ENCODE results near the gene MBOAT2.

Gene MBOAT2

GRCh38 chr2:8889978-8890377, 113.5 kb downstream of the MBOAT2 start:
- DNase-seq = no peak

- DNase-seq = no peak
Observed at GRCh38 chr2:8888963-8889362, 114.5 kb downstream of the MBOAT2 start.

GRCh38 chr2:8886876-8887275, 116.6 kb downstream of the MBOAT2 start:
- DNase-seq = no peak

- DNase-seq = no peak
Observed at GRCh38 chr2:8886202-8886518, 117.3 kb downstream of the MBOAT2 start.

GRCh38 chr2:8885449-8886201, 117.9 kb downstream of the MBOAT2 start:
- no peak for DNase-seq

- DNase-seq = no peak
Observed at GRCh38 chr2:8884812-8885211, 118.7 kb downstream of the MBOAT2 start.

GRCh38 chr2:8882094-8882493, 121.4 kb downstream of the MBOAT2 start:
- peak; percentile 14 for DNase-seq

- no peak for DNase-seq
Observed at GRCh38 chr2:8877894-8878293, 125.6 kb downstream of the MBOAT2 start.

GRCh38 chr2:8877332-8877731, 126.2 kb downstream of the MBOAT2 start:
- no peak for DNase-seq

GRCh38 chr2:8876628-8877027, 126.9 kb downstream of the MBOAT2 start:
- no peak for DNase-seq

GRCh38 chr2:8872821-8873432, 130.6 kb downstream of the MBOAT2 start:
- DNase-seq = peak; percentile 45

- DNase-seq = no peak
Observed at GRCh38 chr2:8870441-8870840, 133.0 kb downstream of the MBOAT2 start.

GRCh38 chr2:8867363-8867762, 136.1 kb downstream of the MBOAT2 start:
- no peak for DNase-seq

- no peak for DNase-seq
Observed at GRCh38 chr2:8863331-8863953, 140.0 kb downstream of the MBOAT2 start.

GRCh38 chr2:8862230-8862629, 141.3 kb downstream of the MBOAT2 start:
- DNase-seq = no peak

GRCh38 chr2:8861797-8862196, 141.7 kb downstream of the MBOAT2 start:
- DNase-seq = no peak

- no peak for DNase-seq
Observed at GRCh38 chr2:8860239-8860638, 143.2 kb downstream of the MBOAT2 start.

GRCh38 chr2:8858910-8859309, 144.6 kb downstream of the MBOAT2 start:
- no peak for DNase-seq

- no peak for DNase-seq
Observed at GRCh38 chr2:8858264-8858663, 145.2 kb downstream of the MBOAT2 start.

- DNase-seq = no peak
Observed at GRCh38 chr2:8857709-8858108, 145.8 kb downstream of the MBOAT2 start.

- no peak for DNase-seq
Observed at GRCh38 chr2:8856176-8856575, 147.3 kb downstream of the MBOAT2 start.

GRCh38 chr2:8855010-8855409, 148.5 kb downstream of the MBOAT2 start:
- DNase-seq = no peak

GRCh38 chr2:8853426-8853825, 150.1 kb downstream of the MBOAT2 start:
- DNase-seq = no peak

GRCh38 chr2:8851811-8852560, 151.5 kb downstream of the MBOAT2 start:
- DNase-seq = no peak
